Activated CD4-positive, alpha-beta T cell treated with anti-CD3 and anti-CD28 coated beads for 36 hours (primary cell): Measurements from ENCODE around the gene TFEB. TPM values are rescaled to one million over a fixed set of nuclear protein-coding genes. Genes with fewer than 3 reads are reported as not detected.

Experiments used
- ATAC-seq: fragments of 200-7000 bp; cut with Tn5 transposase; one replicate; pipeline ENCODE4 v1.10.0; 2021; ENCODE audit warnings: mild to moderate bottlenecking, moderate library complexity
- CTCF ChIA-PET: fragments of 350-600 bp; sonication (Branson Sonifier 250); formaldehyde crosslinking; loops from one replicate; lab custom pipeline; 2021; ENCODE audit warnings: antibody characterized with exemption; lab: Charles Lee
- POLR2A ChIA-PET: fragments of 350-600 bp; sonication (Branson Sonifier 250); formaldehyde crosslinking; loops from one replicate; lab custom pipeline; 2021; ENCODE audit warnings: antibody characterized with exemption, inconsistent platforms; lab: Charles Lee
- DNase-seq: peaks from one replicate; pipeline ENCODE4 v3.0.0-alpha.2; 2020
- H3K27ac Mint-ChIP-seq: one replicate; pipeline ENCODE4 v1.8.0; 2021; ENCODE audit warnings: mixed read lengths
- H3K27me3 Mint-ChIP-seq: one replicate; pipeline ENCODE4 v1.8.0; 2021; ENCODE audit warnings: mixed read lengths
- H3K36me3 Mint-ChIP-seq: one replicate; pipeline ENCODE4 v1.8.0; 2021; ENCODE audit warnings: low read depth, mixed read lengths
- H3K4me1 Mint-ChIP-seq: one replicate; pipeline ENCODE4 v1.8.0; 2021; ENCODE audit warnings: mixed read lengths
- H3K4me3 Mint-ChIP-seq: one replicate; pipeline ENCODE4 v1.8.0; 2021; ENCODE audit warnings: mild to moderate bottlenecking, moderate library complexity, mixed read lengths
- H3K9me3 Mint-ChIP-seq: one replicate; pipeline ENCODE4 v1.8.0; 2021; ENCODE audit warnings: low read depth, mixed read lengths
- intact Hi-C, 2 experiments: fragments of 100-400 bp; cut with DNase I in 1 of 2; cut with micrococcal nuclease in 1 of 2; formaldehyde crosslinking; loops; one replicate each; pipeline versions ENCODE4 v1.14.2 to v1.15.1; 2022 to 2024; cut with DNase I, micrococcal nuclease
- total RNA-seq, 2 experiments: library from RNA; stranded (reverse); gene quantifications; one replicate each; pipeline ENCODE4 v1.2.3, GENCODE V29; 2021

TFEB gene
- total RNA-seq = 1 to 10 TPM; 8.5 to 9.2 TPM

DNA sequence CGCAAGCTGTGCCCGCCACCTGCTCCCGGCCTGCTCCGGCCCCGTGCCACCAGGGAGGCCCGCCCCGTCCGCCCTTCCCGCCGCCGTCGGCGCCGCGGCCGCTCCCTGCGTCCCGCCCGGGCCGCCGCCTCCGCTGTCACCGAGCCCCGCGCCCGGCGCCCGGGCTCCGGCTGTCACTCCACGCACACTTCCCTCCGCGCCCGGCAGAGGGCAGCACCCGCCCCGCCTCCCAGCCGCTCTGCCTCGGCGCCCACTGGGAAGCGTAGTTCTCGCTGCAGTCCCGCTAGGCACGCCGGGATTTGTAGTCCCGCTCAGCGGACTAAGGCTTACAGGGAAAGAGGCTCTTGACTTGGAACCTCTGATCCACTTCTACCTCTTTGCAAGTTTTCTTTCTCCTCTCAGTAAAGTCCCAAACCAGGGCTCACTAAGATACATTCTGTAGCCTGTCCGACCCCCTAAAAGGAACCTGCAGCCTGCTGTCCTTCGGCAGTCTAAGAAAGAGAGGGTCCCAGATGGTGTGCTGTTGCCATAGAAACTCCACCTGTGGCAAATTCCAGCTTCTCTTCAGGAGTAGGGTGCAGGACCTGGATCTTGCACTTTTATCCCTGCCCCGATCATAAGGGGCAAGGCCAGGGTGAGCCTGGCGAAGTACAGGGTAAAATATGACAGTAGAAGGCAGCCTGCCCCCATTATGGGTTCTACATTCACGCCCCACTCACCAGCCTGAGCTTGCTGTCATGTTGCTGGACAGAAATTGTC is at the start of gene TFEB:
TFEB (minus strand) TSS at position 182 of the 759 bp plus-strand sequence. CDS start 44,395 bp downstream, outside the sequence.
- ChIA-PET POLR2A (no interaction called here), CTCF (interaction anchor here (0.5 to 3.1 kb wide), 3 partner anchors 41 to 52 kb away, joined by 3 to 19 read pairs (median 3); partner anchors contain the start of gene TOMM6)
- Mint-ChIP-seq H3K27me3 (no peaks in the 10 kb centered on the region), H3K9me3 (no peaks in the 10 kb centered on the region), H3K36me3 (no peaks in the 10 kb centered on the region), H3K4me3 (peak within 1 kb of the TSS; percentile 74), H3K27ac (peak within 1 kb of the TSS; percentile 42), H3K4me1 (peaks cover 30% of the 10 kb centered on the region)
- intact Hi-C loops = loop anchor here (1.0 to 2.0 kb wide), 9 partner anchors 29 to 828 kb away; partner anchors contain the start of genes TOMM6 (in 2 of the 2), BYSL (in 1 of the 2), FOXP4 (in 1 of the 2) and MED20 (in 1 of the 2)
- ATAC-seq (peak; percentile 76), DNase-seq (peak; percentile 97)

DNA sequence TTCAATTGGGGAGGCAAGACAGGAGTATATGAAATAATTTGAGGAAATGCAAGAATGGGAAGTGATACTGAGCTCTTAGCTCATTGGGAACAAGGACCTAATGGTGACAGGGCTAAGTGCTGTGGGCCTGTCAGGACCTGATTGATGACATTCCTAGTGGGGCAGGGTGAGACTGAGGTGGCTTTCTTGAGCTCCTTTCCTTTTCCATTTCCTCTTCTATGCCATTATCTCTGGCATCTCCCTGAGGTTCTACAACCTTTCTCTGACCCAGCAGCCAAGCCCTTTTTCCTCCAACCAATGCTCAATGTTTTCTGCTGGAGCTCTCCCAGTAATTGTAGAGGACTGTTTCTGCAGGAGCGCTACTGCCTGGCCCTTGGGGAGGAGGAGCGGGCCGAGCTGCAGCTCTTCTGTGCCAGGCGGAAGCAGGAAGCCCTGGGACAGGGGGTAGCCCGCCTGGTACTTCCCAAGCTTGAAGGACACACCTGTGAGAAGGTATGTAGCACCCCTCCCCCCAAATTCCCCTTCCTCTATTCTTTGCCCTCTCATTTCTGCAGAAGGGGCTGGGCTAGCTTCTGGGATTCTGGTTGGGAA is 49.3 kb upstream of the TFEB start:
- ChIA-PET CTCF (interaction anchor here (0.6 to 5.4 kb wide), 15 partner anchors 9 to 777 kb away, joined by 3 to 63 read pairs (median 3); partner anchors contain the start of gene MRPS10), POLR2A (no interaction called here)
- H3K4me3 Mint-ChIP-seq = peak overlapping the region; percentile 34
- H3K4me1 Mint-ChIP-seq = peaks cover 16% of the 10 kb centered on the region
- peaks cover 11% of the 10 kb centered on the region for H3K36me3 Mint-ChIP-seq
- H3K27me3 Mint-ChIP-seq = peaks cover 7% of the 10 kb centered on the region
- intact Hi-C loops = loop anchor here (5.0 to 10.0 kb wide), 6 partner anchors 153 to 1270 kb away; partner anchors contain the start of genes BICRAL (in 1 of the 2), CUL7 (in 1 of the 2), KLC4 (in 1 of the 2) and MRPL2 (in 1 of the 2)
- DNase-seq (no peak), ATAC-seq (no peak)
- H3K27ac Mint-ChIP-seq = no peak overlapping the region
- no peaks in the 10 kb centered on the region for H3K9me3 Mint-ChIP-seq

DNA sequence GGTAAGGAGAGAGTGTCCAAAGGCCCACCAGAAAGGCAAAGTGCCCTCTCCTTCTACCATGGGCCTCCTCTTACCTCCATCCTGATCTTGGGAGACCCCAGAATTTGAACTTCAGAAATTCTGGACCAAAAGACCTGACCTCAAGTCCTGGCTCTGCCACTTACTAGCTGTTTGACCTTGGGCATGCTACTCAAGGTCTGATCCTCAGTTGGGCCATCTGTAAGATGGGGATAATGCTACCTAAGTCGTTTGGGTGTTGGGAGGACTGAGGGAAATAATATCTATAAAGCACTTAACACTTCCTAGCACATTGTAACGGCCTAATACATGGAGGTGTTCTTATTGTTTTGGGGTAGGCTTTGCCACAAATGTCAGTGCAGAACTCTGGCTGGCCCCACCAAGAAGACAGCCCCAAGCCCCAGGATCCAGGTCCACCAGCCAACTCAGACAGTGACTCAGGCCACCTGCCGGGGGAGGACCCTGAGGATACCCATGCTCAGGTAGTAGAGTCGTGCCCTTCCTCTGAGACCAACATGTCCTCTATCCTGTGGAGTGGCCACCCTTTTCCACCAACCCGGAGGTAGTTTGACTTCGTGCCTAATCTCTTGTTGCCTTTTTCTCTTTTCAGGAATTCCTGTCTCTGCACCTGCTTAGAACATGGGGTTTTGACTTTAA is 47.8 kb upstream of the TFEB start:
- ATAC-seq = no peak
- no peaks in the 10 kb centered on the region for H3K9me3 Mint-ChIP-seq
- peaks cover 2% of the 10 kb centered on the region for H3K36me3 Mint-ChIP-seq
- intact Hi-C loops = loop anchor here (5.0 to 10.0 kb wide), 5 partner anchors 154 to 1272 kb away; partner anchors contain the start of genes BICRAL (in 1 of the 2), CUL7 (in 1 of the 2), KLC4 (in 1 of the 2) and MRPL2 (in 1 of the 2)
- DNase-seq = no peak
- no peak overlapping the region for H3K27ac Mint-ChIP-seq
- ChIA-PET POLR2A (interaction anchor here (0.6 kb wide), 1 partner anchor 313 kb away, joined by 3 read pairs; no protein-coding TSS in a partner anchor), CTCF (interaction anchor here (0.9 kb wide), 1 partner anchor 434 kb away, joined by 3 read pairs; no protein-coding TSS in a partner anchor)
- H3K4me1 Mint-ChIP-seq = peaks cover 15% of the 10 kb centered on the region
- no peak overlapping the region for H3K4me3 Mint-ChIP-seq
- peaks cover 7% of the 10 kb centered on the region for H3K27me3 Mint-ChIP-seq

DNA sequence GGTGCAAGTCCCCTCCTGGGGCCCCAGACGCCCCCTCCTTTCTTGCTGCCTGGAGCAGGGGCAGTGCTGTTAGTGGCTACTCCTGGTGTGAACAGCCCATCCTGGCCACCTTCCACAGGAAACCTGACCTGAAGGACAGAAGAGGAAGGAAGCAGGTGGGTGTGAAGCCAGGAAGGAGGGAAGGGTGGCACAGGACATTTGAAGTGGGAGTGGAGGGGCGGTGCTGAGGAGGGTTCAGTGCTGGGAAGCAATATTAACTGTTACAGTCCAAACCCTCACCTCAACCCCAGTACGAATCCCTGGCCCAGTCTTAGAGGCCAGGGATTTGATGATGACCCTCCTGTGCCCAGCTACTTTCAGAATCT is 45.9 kb upstream of the TFEB start:
- DNase-seq (no peak), ATAC-seq (no peak)
- H3K27ac Mint-ChIP-seq = no peak overlapping the region
- intact Hi-C loops = loop anchor here (2.0 to 10.0 kb wide), 6 partner anchors 156 to 1273 kb away; partner anchors contain the start of genes BICRAL (in 1 of the 2), CUL7 (in 1 of the 2), KLC4 (in 1 of the 2) and MRPL2 (in 1 of the 2)
- H3K36me3 Mint-ChIP-seq = peaks cover 3% of the 10 kb centered on the region
- peaks cover 18% of the 10 kb centered on the region for H3K4me1 Mint-ChIP-seq
- H3K4me3 Mint-ChIP-seq = peak overlapping the region; percentile 53
- H3K27me3 Mint-ChIP-seq = peaks cover 7% of the 10 kb centered on the region
- H3K9me3 Mint-ChIP-seq = no peaks in the 10 kb centered on the region
- CTCF ChIA-PET = interaction anchor here (0.6 to 1.5 kb wide), 7 partner anchors 66 to 555 kb away, joined by 3 to 6 read pairs (median 3); partner anchors contain the start of gene TAF8
- POLR2A ChIA-PET = no interaction called here

DNA sequence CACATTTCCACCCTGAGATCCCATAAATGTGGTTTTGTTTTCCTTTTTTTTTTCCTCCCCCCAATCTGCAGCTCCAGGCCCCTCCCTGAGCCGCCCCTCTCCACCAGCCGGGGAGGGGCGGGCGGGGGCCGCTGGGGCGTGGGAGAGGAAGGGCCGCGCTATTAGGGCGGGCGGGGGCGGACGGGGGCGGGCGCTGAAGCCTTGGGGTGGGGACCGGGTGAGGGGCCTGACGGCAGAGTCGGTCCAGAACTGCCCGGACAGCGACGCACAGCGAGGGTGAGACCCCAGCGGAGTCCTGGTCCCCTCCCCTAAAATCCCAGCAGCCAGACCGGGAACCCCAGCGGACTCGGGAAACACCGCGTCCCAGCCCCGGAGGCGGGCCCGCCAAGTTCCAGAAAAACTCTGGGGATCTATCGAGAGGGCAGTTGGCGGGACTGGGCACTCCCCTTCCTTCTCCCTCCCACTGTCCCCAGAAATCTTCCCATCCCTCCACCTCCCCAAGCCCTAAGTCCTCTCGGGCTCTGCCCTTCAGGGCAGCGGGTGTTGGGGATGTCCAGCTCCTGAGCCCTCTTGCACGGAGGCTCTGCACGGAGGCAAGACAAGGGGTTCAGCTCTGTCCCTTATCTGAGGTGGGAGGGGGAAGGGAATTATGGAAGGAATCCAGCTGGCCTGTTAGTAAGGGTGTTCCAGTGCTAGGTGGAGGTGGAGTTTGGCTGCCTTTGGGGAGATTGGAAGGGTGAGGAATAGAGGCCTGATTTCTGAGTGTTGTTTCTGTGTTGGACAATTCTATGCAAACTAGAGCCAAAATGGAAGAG is 45.4 kb upstream of the TFEB start, which contains the start of gene PRICKLE4:
PRICKLE4 (plus strand) TSS at position 232 of the 815 bp plus-strand sequence. CDS start 2,692 bp downstream, outside the sequence.
- intact Hi-C loops = loop anchor here (1.0 to 10.0 kb wide), 15 partner anchors 45 to 1274 kb away; partner anchors contain the start of genes MRPS10 (in 2 of the 2), BICRAL (in 1 of the 2), CUL7 (in 1 of the 2) and KLC4 (in 1 of the 2)
- no peaks in the 10 kb centered on the region for H3K9me3 Mint-ChIP-seq

DNA sequence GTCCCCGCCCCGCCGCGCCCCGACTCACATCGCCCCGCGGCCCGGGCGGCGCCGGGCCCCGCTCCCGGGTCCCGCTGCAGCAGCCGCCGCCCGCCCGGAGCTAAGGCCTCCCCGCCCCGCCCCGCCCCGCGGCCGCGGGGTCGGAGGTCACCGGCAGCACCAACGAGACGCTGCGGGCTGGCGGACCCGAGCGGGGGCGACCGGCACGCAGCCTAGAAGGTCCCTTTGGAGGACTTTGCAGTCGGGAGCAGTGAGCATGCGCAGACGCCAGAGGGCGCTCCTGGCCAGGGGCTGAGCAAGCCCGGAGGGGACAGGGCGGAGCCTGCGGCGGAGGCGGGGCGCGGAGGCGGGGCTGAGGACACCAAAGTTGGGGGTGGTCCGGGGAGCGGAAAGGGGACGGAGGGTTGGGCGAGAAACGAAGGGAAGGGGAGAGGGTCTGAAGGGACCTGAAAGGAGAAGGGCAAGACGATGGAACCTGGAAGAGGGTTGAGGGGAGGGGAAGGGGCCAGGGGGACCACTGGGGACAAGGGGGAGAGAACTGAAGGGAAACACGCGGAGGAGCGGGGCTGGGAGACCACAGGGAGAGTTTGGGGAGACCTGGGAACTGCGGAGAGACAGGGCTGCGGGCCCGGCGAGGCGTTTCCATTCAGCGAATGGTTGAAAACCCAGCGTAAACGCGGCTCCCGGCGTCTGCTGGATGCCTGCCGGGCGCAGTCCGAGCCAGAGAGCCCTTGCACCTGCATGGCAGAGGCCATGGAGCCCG is 44.6 kb upstream of the TFEB start, which contains the start of gene FRS3:
FRS3 (minus strand) TSS at position 113 of the 763 bp plus-strand sequence. CDS start 2,913 bp downstream, outside the sequence.
- peak; percentile 98 for ATAC-seq
- Mint-ChIP-seq H3K4me1 (peaks cover 18% of the 10 kb centered on the region), H3K27ac (peak within 1 kb of the TSS; percentile 75), H3K4me3 (peak within 1 kb of the TSS; percentile 85), H3K36me3 (peaks cover 3% of the 10 kb centered on the region), H3K9me3 (no peaks in the 10 kb centered on the region), H3K27me3 (peaks cover 7% of the 10 kb centered on the region)
- ChIA-PET POLR2A (no interaction called here), CTCF (no interaction called here)
- DNase-seq = peak; percentile 100
- intact Hi-C loops = loop anchor here (1.0 to 10.0 kb wide), 18 partner anchors 7 to 1275 kb away; partner anchors contain the start of genes MRPS10 (in 2 of the 2), BICRAL (in 1 of the 2), CUL7 (in 1 of the 2) and KLC4 (in 1 of the 2)

More for the DNA sequence above, 45.4 kb upstream of the TFEB start, which contains the start of gene PRICKLE4:
- H3K27ac Mint-ChIP-seq = no peak within 1 kb of the TSS
- POLR2A ChIA-PET = no interaction called here
- DNase-seq = no peak
- ATAC-seq = no peak
- peak within 1 kb of the TSS; percentile 80 for H3K4me3 Mint-ChIP-seq
- peaks cover 7% of the 10 kb centered on the region for H3K27me3 Mint-ChIP-seq
- CTCF ChIA-PET = interaction anchor here (0.6 to 1.5 kb wide), 5 partner anchors 67 to 555 kb away, joined by 3 to 6 read pairs (median 3); partner anchors contain the start of gene TAF8
- H3K4me1 Mint-ChIP-seq = peaks cover 18% of the 10 kb centered on the region
- peaks cover 3% of the 10 kb centered on the region for H3K36me3 Mint-ChIP-seq

DNA sequence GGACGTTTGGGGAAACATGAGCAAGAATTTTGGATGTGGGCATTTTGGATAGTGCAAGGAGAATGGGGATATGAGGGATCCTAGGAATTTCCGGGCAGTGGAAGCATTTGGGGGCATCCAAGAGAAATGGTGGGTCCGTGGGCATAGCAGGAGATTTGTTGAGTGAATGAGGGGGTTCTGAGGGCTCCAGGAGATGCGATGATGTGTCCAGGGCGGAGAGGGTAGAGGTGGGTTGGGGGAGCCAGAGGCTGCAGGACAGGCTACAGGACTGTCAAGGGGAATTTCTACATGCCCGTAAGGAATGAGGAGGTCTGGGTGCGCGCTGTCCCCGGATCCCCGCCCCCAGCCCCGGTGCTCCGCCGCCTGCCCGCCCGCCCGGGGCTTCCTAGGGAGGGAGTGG is 43.9 kb upstream of the TFEB start:
- CTCF ChIA-PET = no interaction called here
- H3K36me3 Mint-ChIP-seq = peaks cover 3% of the 10 kb centered on the region

DNA sequence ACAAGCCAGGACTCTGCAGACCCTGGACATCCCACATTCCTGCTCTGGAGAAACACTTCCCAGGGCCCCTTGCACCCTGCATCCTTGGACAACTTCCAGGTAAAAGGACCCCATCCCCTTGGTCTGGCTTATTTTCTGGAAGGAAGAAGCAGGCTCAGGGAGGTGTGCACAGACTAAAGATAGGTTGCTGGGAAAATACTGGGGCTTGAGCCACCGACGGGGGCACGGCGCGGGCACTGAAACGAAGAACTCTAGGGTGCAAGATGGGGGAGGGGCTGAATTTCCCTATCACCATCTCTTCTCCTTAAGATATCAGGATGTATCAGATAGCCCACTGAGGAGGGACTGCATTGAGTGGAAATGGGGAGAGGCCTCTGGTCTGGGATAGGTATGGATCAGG is 43.5 kb upstream of the TFEB start:
- no peaks in the 10 kb centered on the region for H3K9me3 Mint-ChIP-seq
- CTCF ChIA-PET = interaction anchor here (0.7 to 3.4 kb wide), 3 partner anchors 8 to 265 kb away, joined by 3 to 24 read pairs (median 4); partner anchors contain the start of gene TOMM6
- ATAC-seq (no peak), DNase-seq (no peak)
- H3K4me1 Mint-ChIP-seq = peaks cover 18% of the 10 kb centered on the region
- peak overlapping the region; percentile 75 for H3K27ac Mint-ChIP-seq
- POLR2A ChIA-PET = no interaction called here
- H3K27me3 Mint-ChIP-seq = peaks cover 7% of the 10 kb centered on the region
- H3K4me3 Mint-ChIP-seq = peak overlapping the region; percentile 85
- intact Hi-C loops = loop anchor here (1.0 to 10.0 kb wide), 3 partner anchors 8 to 177 kb away; partner anchors contain the start of gene TOMM6 (in 1 of the 2)
- peaks cover 3% of the 10 kb centered on the region for H3K36me3 Mint-ChIP-seq

More for the DNA sequence above, 43.9 kb upstream of the TFEB start:
- DNase-seq (no peak), ATAC-seq (no peak)
- intact Hi-C loops = loop anchor here (1.0 to 10.0 kb wide), 3 partner anchors 8 to 177 kb away; partner anchors contain the start of gene TOMM6 (in 1 of the 2)
- peak overlapping the region; percentile 85 for H3K4me3 Mint-ChIP-seq
- POLR2A ChIA-PET = no interaction called here
- no peaks in the 10 kb centered on the region for H3K9me3 Mint-ChIP-seq
- H3K27me3 Mint-ChIP-seq = peaks cover 7% of the 10 kb centered on the region
- H3K27ac Mint-ChIP-seq = peak overlapping the region; percentile 75
- H3K4me1 Mint-ChIP-seq = peaks cover 18% of the 10 kb centered on the region
